Brain microvascular endothelial cell (primary cell): Measurements from ENCODE around the gene THSD7B.

Experiments
- DNase-seq: peaks from one replicate; pipeline ENCODE4 v3.0.0-alpha.2; 2020
- H3K27ac ChIP-seq: fragments of 250-450 bp; sonication (Bioruptor Pico); 2 replicates; pipeline ENCODE4 v1.5.1; 2020; ENCODE audit warnings: mild to moderate bottlenecking, moderate library complexity
- H3K27me3 ChIP-seq: fragments of 250-450 bp; sonication (Bioruptor Pico); replicated peaks from 2 replicates; pipeline ENCODE4 v1.5.1; 2020; ENCODE audit warnings: mild to moderate bottlenecking
- H3K36me3 ChIP-seq: fragments of 250-450 bp; sonication (Bioruptor Pico); replicated peaks from 2 replicates; pipeline ENCODE4 v1.5.1; 2020; ENCODE audit warnings: mild to moderate bottlenecking
- H3K4me3 ChIP-seq: 2 replicates; pipeline ENCODE4 v1.5.1; 2011; ENCODE audit warnings: low read depth, mild to moderate bottlenecking, control low read depth, low read length, moderate library complexity
- CTCF ChIP-seq: IDR thresholded peaks from 2 replicates; pipeline ENCODE4 v1.5.1; 2011; ENCODE audit warnings: low read depth, mild to moderate bottlenecking, moderate library complexity, low read length, control low read depth, inconsistent platforms; ENCODE audit errors: missing control alignments
- in situ Hi-C: cut with HindIII; loops from 2 replicates; pipeline ENCODE4 v1.10.0; 2017; ENCODE audit warnings: low sequenced_read_pairs, low pct_ligation_motif_present

Gene THSD7B

GRCh38 chr2:137002896-137003295 lies 237.6 kb downstream of the THSD7B start:
- no peak for TF ChIP-seq CTCF
- no peak for DNase-seq
- Histone ChIP-seq H3K27me3 (no peaks in the 10 kb centered on the region), H3K36me3 (no peaks in the 10 kb centered on the region), H3K4me3 (no peak overlapping the region), H3K27ac (no peak overlapping the region)
- in situ Hi-C loops: no loop called here

- Histone ChIP-seq H3K27me3 (no peaks in the 10 kb centered on the region), H3K4me3 (no peak overlapping the region), H3K36me3 (no peaks in the 10 kb centered on the region), H3K27ac (no peak overlapping the region)
- TF ChIP-seq CTCF: no peak
- in situ Hi-C loops: no loop called here
- DNase-seq: no peak
Observed at GRCh38 chr2:137005210-137005609, 239.9 kb downstream of the THSD7B start.

- no peak overlapping the region for H3K4me3 ChIP-seq
- TF ChIP-seq CTCF: no peak
- no peaks in the 10 kb centered on the region for H3K27me3 ChIP-seq
- no peak for DNase-seq
- no peaks in the 10 kb centered on the region for H3K36me3 ChIP-seq
- in situ Hi-C loops: no loop called here
- H3K27ac ChIP-seq: no peak overlapping the region
Observed at GRCh38 chr2:137007938-137008337, 242.6 kb downstream of the THSD7B start.

- H3K36me3 ChIP-seq: no peaks in the 10 kb centered on the region
- in situ Hi-C loops: no loop called here
- no peak for TF ChIP-seq CTCF
- DNase-seq: no peak
- H3K27ac ChIP-seq: no peak overlapping the region
- H3K4me3 ChIP-seq: no peak overlapping the region
- no peaks in the 10 kb centered on the region for H3K27me3 ChIP-seq
Observed at GRCh38 chr2:137009953-137010352, 244.6 kb downstream of the THSD7B start.

- TF ChIP-seq CTCF: no peak
- H3K4me3 ChIP-seq: no peak overlapping the region
- in situ Hi-C loops: no loop called here
- no peak overlapping the region for H3K27ac ChIP-seq
- H3K36me3 ChIP-seq: no peaks in the 10 kb centered on the region
- H3K27me3 ChIP-seq: no peaks in the 10 kb centered on the region
- no peak for DNase-seq
Observed at GRCh38 chr2:137020452-137021196, 255.3 kb downstream of the THSD7B start.

GRCh38 chr2:137021763-137022162 lies 256.4 kb downstream of the THSD7B start:
- Histone ChIP-seq H3K27me3 (no peaks in the 10 kb centered on the region), H3K4me3 (no peak overlapping the region), H3K36me3 (no peaks in the 10 kb centered on the region), H3K27ac (no peak overlapping the region)
- no peak for TF ChIP-seq CTCF
- no peak for DNase-seq
- in situ Hi-C loops: no loop called here
